Endothelial cell (in vitro differentiated cells): Measurements from ENCODE around the gene PRR7. TPM values are rescaled to one million over a fixed set of nuclear protein-coding genes. Genes with fewer than 3 reads are reported as not detected.

Experiments
- DNase-seq: peaks from one replicate; pipeline ENCODE4 v3.0.0; 2021; ENCODE audit warnings: low spot score
- H3K27ac Mint-ChIP-seq: one replicate; pipeline ENCODE4 v1.8.0; 2021; ENCODE audit warnings: mixed read lengths, inconsistent platforms; ENCODE audit not compliant: unreplicated experiment
- H3K27me3 Mint-ChIP-seq: one replicate; pipeline ENCODE4 v1.8.0; 2021; ENCODE audit warnings: mild to moderate bottlenecking, moderate library complexity, mixed read lengths, inconsistent platforms; ENCODE audit not compliant: unreplicated experiment
- H3K36me3 Mint-ChIP-seq: one replicate; pipeline ENCODE4 v1.8.0; 2021; ENCODE audit warnings: mild to moderate bottlenecking, low read depth, mixed read lengths, inconsistent platforms; ENCODE audit not compliant: unreplicated experiment
- H3K4me1 Mint-ChIP-seq: one replicate; pipeline ENCODE4 v1.8.0; 2021; ENCODE audit warnings: mild to moderate bottlenecking, mixed read lengths, inconsistent platforms; ENCODE audit not compliant: unreplicated experiment
- H3K4me3 Mint-ChIP-seq: one replicate; pipeline ENCODE4 v1.8.0; 2021; ENCODE audit warnings: mild to moderate bottlenecking, mixed read lengths, inconsistent platforms; ENCODE audit not compliant: unreplicated experiment
- H3K9me3 Mint-ChIP-seq: one replicate; pipeline ENCODE4 v1.8.0; 2021; ENCODE audit warnings: mixed read lengths, inconsistent platforms; ENCODE audit not compliant: unreplicated experiment
- CTCF ChIP-seq: fragments of 200-600 bp; sonication (generic); IDR thresholded peaks from one replicate; pipeline ENCODE4 v1.5.0; 2021; ENCODE audit warnings: antibody characterized with exemption; ENCODE audit not compliant: unreplicated experiment
- total RNA-seq: library from RNA; stranded (reverse); fragmentation: NEBNext Ultra II Directional; extraction: Animal tissue kit (Norgen Biotek cat#: 25700); gene quantifications from one replicate; pipeline ENCODE4 v1.2.1, GENCODE V29; 2021; ENCODE audit not compliant: unreplicated experiment

Gene PRR7
- total RNA-seq, 1 donor from 2014 or later, result 0.97 TPM

GRCh38 chr5:177454397-177455035 is 7.9 kb downstream of the PRR7 start:
- H3K27ac Mint-ChIP-seq, result no peak overlapping the region
- TF ChIP-seq CTCF, result peak; percentile 90
- peak; percentile 99 for DNase-seq
- no peak overlapping the region for H3K4me3 Mint-ChIP-seq
- peaks cover 24% of the 10 kb centered on the region for H3K27me3 Mint-ChIP-seq
- peaks cover 3% of the 10 kb centered on the region for H3K36me3 Mint-ChIP-seq
- H3K4me1 Mint-ChIP-seq, result peaks cover 7% of the 10 kb centered on the region
- no peaks in the 10 kb centered on the region for H3K9me3 Mint-ChIP-seq

GRCh38 chr5:177455036-177455660 is 8.5 kb downstream of the PRR7 start:
- no peaks in the 10 kb centered on the region for H3K9me3 Mint-ChIP-seq
- DNase-seq, result peak; percentile 87
- H3K27me3 Mint-ChIP-seq, result peaks cover 22% of the 10 kb centered on the region
- no peak overlapping the region for H3K27ac Mint-ChIP-seq
- H3K4me3 Mint-ChIP-seq, result no peak overlapping the region
- peak; percentile 78 for TF ChIP-seq CTCF
- H3K4me1 Mint-ChIP-seq, result peaks cover 7% of the 10 kb centered on the region
- peaks cover 3% of the 10 kb centered on the region for H3K36me3 Mint-ChIP-seq

- DNase-seq, result peak; percentile 99
Observed at GRCh38 chr5:177455661-177456590, 9.3 kb downstream of the PRR7 start.

GRCh38 chr5:177456591-177456964 is 10.0 kb downstream of the PRR7 start:
- Mint-ChIP-seq H3K9me3 (no peaks in the 10 kb centered on the region), H3K36me3 (peaks cover 7% of the 10 kb centered on the region), H3K4me1 (peaks cover 11% of the 10 kb centered on the region), H3K27ac (peak overlapping the region; percentile 87), H3K4me3 (peak overlapping the region; percentile 80), H3K27me3 (peaks cover 19% of the 10 kb centered on the region)
- TF ChIP-seq CTCF, result peak; percentile 34
- no peak for DNase-seq

More at GRCh38 chr5:177455661-177456590, 9.3 kb downstream of the PRR7 start:
- Mint-ChIP-seq H3K36me3 (peaks cover 3% of the 10 kb centered on the region), H3K9me3 (no peaks in the 10 kb centered on the region), H3K27ac (peak overlapping the region; percentile 70), H3K4me3 (peak overlapping the region; percentile 84), H3K4me1 (peaks cover 7% of the 10 kb centered on the region), H3K27me3 (peaks cover 21% of the 10 kb centered on the region)
- peak; percentile 97 for TF ChIP-seq CTCF
